ENCODE data around the gene SEMA4D. TPM values are rescaled to one million over a fixed set of nuclear protein-coding genes. Genes with fewer than 3 reads are reported as not detected.

SEMA4D gene
- total and polyA plus RNA-seq, 2 experiments from 2014 or later: 9.4 to 10.4 TPM

GRCh38 chr9:89425921-89426383, 72.0 kb downstream of the SEMA4D start:
- no peak overlapping the region for H3K4me2 ChIP-seq

GRCh38 chr9:89425024-89425805, 72.7 kb downstream of the SEMA4D start:
- Histone ChIP-seq H3K4me2 (no peak overlapping the region), H3K79me2 (peaks cover 7% of the 10 kb centered on the region)

More at GRCh38 chr9:89425921-89426383, 72.0 kb downstream of the SEMA4D start:
- Histone ChIP-seq H4K20me1 (ENCODE audit: insufficient read depth, poor library complexity, severe bottlenecking) (no peaks in the 10 kb centered on the region), H3K79me2 (peaks cover 7% of the 10 kb centered on the region), H2AFZ (no peak overlapping the region), H3K36me3 (replicated peaks; ENCODE audit: insufficient read depth, low read depth) (no peaks in the 10 kb centered on the region), H3K9me3 (ENCODE audit: low read depth) (no peaks in the 10 kb centered on the region), H3K9me2 (replicated peaks; ENCODE audit: insufficient read depth) (no peaks in the 10 kb centered on the region), H3K27ac (no peak overlapping the region), H3K27me3 (no peaks in the 10 kb centered on the region), H3K4me1 (ENCODE audit: insufficient read depth) (no peaks in the 10 kb centered on the region), H3K4me3 (no peak overlapping the region)
- DNase-seq (ENCODE audit: low spot score): no peak
- TF ChIP-seq EZH2phosphoT487 (IDR thresholded peaks at IDR 0.05; ENCODE audit: low read depth, severe bottlenecking, unreplicated experiment) (no peak), CTCF (IDR thresholded peaks at IDR 0.05; ENCODE audit: poor library complexity) (no peak), EZH2 (IDR thresholded peaks at IDR 0.05; ENCODE audit: borderline replicate concordance) (no peak)
- 78% methylated on average over 7 of the region's 7 CpGs for WGBS (ENCODE audit: low lambda C conversion rate, missing lambda C conversion rate)

GRCh38 chr9:89422151-89422975, 75.5 kb downstream of the SEMA4D start:
- peaks cover 5% of the 10 kb centered on the region for H3K79me2 ChIP-seq

More at GRCh38 chr9:89425024-89425805, 72.7 kb downstream of the SEMA4D start:
- Histone ChIP-seq H3K27me3 (no peaks in the 10 kb centered on the region), H3K9me3 (ENCODE audit: low read depth) (no peaks in the 10 kb centered on the region), H3K4me1 (ENCODE audit: insufficient read depth) (no peaks in the 10 kb centered on the region), H2AFZ (no peak overlapping the region), H3K9me2 (replicated peaks; ENCODE audit: insufficient read depth) (no peaks in the 10 kb centered on the region), H3K4me3 (no peak overlapping the region), H4K20me1 (ENCODE audit: insufficient read depth, poor library complexity, severe bottlenecking) (no peaks in the 10 kb centered on the region), H3K36me3 (replicated peaks; ENCODE audit: insufficient read depth, low read depth) (no peaks in the 10 kb centered on the region), H3K27ac (no peak overlapping the region)
- TF ChIP-seq EZH2phosphoT487 (IDR thresholded peaks at IDR 0.05; ENCODE audit: low read depth, severe bottlenecking, unreplicated experiment) (no peak), EZH2 (IDR thresholded peaks at IDR 0.05; ENCODE audit: borderline replicate concordance) (no peak), CTCF (IDR thresholded peaks at IDR 0.05; ENCODE audit: poor library complexity) (no peak)
- 65% methylated on average over 9 of the region's 9 CpGs for WGBS (ENCODE audit: low lambda C conversion rate, missing lambda C conversion rate)
- DNase-seq (ENCODE audit: low spot score): no peak

More at GRCh38 chr9:89422151-89422975, 75.5 kb downstream of the SEMA4D start:
- no peaks in the 10 kb centered on the region for H3K9me3 ChIP-seq (ENCODE audit: low read depth)
- DNase-seq (ENCODE audit: low spot score): no peak
- no peaks in the 10 kb centered on the region for H3K9me2 ChIP-seq (replicated peaks; ENCODE audit: insufficient read depth)
- no peak overlapping the region for H3K4me2 ChIP-seq
- no peaks in the 10 kb centered on the region for H4K20me1 ChIP-seq (ENCODE audit: insufficient read depth, poor library complexity, severe bottlenecking)
- no peak overlapping the region for H2AFZ ChIP-seq
- peaks cover 9% of the 10 kb centered on the region for H3K4me1 ChIP-seq (ENCODE audit: insufficient read depth)
- TF ChIP-seq CTCF (IDR thresholded peaks at IDR 0.05; ENCODE audit: poor library complexity): no peak
- TF ChIP-seq EZH2phosphoT487 (IDR thresholded peaks at IDR 0.05; ENCODE audit: low read depth, severe bottlenecking, unreplicated experiment): no peak
- no peak for TF ChIP-seq EZH2 (IDR thresholded peaks at IDR 0.05; ENCODE audit: borderline replicate concordance)
- H3K36me3 ChIP-seq (replicated peaks; ENCODE audit: insufficient read depth, low read depth): no peaks in the 10 kb centered on the region
- H3K27ac ChIP-seq: peak overlapping the region; percentile 15
- WGBS (ENCODE audit: low lambda C conversion rate, missing lambda C conversion rate): 95% methylated on average over 16 of the region's 16 CpGs
- H3K27me3 ChIP-seq: no peaks in the 10 kb centered on the region
- H3K4me3 ChIP-seq: no peak overlapping the region
